ENCODE data around the gene CHD5. TPM values are rescaled to one million over a fixed set of nuclear protein-coding genes. Genes with fewer than 3 reads are reported as not detected.

Gene CHD5
- total RNA-seq, 1 donor from 2014 or later, result 0.16 TPM

DNA sequence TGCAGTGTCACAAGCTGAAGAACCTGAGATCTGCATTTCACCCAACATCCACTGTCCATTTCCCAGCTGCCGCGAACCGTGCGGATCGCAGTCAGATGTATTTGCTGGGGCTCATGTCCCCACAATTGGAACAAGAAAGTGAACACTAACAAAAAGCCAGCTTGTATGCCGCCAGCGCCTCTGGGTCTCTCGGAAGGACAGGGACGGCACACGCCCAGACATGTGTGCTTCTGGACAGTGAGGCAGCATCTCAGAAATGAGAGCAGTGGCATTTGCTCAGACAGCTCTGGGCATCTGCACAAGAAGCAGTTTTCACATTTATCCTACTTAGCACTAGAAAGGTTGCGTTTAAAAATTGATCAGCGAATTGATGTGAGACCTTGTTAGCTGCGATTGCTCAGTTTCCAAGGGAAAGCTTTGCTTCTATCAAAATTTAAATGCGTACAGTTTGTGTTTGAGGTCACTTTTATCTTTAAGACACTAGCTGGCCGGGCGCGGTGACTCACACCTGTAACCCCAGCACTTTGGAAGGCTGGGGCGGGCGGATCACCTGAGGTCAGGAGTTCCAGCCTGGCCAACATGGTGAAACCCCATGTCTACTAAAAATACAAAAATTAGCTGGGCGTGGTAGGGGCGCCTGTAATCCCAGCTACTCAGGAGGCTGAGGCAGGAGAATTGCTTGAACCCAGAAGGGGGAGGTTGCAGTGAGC is 105.8 kb downstream of the CHD5 start:
- Mint-ChIP-seq H3K27ac (ENCODE audit: unreplicated experiment) (no peak overlapping the region), H3K9me3 (no peaks in the 10 kb centered on the region), H3K36me3 (ENCODE audit: low read depth) (no peaks in the 10 kb centered on the region), H3K4me3 (no peak overlapping the region), H3K27me3 (ENCODE audit: low read depth) (no peaks in the 10 kb centered on the region), H3K4me1 (no peaks in the 10 kb centered on the region)
- TF ChIP-seq, protein P1, sequence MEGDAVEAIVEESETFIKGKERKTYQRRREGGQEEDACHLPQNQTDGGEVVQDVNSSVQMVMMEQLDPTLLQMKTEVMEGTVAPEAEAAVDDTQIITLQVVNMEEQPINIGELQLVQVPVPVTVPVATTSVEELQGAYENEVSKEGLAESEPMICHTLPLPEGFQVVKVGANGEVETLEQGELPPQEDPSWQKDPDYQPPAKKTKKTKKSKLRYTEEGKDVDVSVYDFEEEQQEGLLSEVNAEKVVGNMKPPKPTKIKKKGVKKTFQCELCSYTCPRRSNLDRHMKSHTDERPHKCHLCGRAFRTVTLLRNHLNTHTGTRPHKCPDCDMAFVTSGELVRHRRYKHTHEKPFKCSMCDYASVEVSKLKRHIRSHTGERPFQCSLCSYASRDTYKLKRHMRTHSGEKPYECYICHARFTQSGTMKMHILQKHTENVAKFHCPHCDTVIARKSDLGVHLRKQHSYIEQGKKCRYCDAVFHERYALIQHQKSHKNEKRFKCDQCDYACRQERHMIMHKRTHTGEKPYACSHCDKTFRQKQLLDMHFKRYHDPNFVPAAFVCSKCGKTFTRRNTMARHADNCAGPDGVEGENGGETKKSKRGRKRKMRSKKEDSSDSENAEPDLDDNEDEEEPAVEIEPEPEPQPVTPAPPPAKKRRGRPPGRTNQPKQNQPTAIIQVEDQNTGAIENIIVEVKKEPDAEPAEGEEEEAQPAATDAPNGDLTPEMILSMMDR (conservative IDR thresholded peaks at IDR 0.05), result no peak
- DNase-seq (ENCODE audit: low read depth, low spot score), result no peak

DNA sequence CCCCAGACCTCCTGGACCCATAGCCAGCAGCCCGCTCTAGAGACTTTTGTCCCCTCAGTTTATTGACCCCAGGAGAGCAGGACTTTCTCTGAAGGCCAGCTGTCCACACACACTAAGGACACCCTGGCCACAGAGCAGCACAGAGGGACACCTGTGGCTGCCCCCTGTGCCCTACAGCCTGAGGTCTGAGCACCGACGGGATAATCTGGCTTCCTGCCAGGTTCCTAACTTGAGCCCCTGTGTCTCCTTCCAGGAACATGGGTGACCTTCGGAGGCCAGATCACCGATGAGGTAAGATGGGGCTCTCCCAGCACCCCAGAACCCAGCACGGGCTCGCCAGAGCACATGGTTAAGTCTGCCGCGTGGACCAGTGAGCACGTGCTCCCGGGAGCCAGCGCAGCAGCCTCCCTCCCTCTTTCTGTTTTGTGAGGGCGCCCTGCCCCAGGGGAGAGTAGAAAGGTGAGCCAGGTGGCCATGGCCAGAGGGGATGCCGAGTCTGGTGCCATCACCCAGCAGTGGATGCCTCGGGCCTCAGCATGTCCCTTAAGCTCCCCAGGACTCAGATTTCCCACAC is 106.6 kb downstream of the CHD5 start:
- Mint-ChIP-seq H3K4me3 (no peak overlapping the region), H3K27me3 (ENCODE audit: low read depth) (no peaks in the 10 kb centered on the region), H3K36me3 (ENCODE audit: low read depth) (no peaks in the 10 kb centered on the region), H3K9me3 (no peaks in the 10 kb centered on the region), H3K27ac (ENCODE audit: unreplicated experiment) (no peak overlapping the region), H3K4me1 (no peaks in the 10 kb centered on the region)
- TF ChIP-seq, protein P1 (conservative IDR thresholded peaks at IDR 0.05), result no peak
- DNase-seq (ENCODE audit: low read depth, low spot score), result no peak

DNA sequence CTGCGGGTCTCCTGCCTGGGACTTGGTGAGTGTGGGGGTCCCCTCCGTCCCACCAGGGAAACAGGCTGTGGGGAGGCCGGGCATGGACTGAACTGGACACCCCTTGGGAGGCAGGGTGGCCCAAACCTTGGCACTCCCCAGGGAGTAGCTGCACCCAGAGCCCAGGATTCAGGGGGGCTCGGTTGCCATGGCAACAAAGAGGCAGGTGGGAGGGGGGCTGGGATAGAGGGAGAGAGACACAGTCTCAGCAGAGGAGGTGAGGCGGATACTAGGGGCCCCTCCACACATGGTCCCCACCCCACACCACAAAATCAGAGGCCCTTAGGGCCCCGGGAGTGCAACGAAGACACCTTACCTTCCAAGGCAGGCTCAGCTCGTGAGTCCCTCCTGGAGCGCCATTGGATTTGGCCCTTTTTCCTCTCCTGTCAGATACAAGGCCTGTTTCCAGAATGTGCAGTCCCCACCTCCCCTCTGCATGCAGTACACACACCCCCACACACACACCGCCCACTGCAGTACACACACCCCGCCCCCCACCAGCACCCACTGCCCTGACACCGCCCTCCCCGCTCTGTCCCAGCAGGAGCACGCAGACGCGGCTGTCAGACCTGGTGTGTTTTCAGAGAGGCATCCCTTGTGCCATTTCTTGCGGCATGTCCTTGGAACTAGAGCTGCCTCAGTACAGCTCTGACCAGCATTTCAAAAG is 107.2 kb downstream of the CHD5 start:
- Mint-ChIP-seq H3K27me3 (ENCODE audit: low read depth) (no peaks in the 10 kb centered on the region), H3K27ac (ENCODE audit: unreplicated experiment) (no peak overlapping the region), H3K9me3 (no peaks in the 10 kb centered on the region), H3K36me3 (ENCODE audit: low read depth) (no peaks in the 10 kb centered on the region), H3K4me3 (no peak overlapping the region), H3K4me1 (no peaks in the 10 kb centered on the region)
- TF ChIP-seq, protein P1 (conservative IDR thresholded peaks at IDR 0.05), result no peak
- no peak for DNase-seq (ENCODE audit: low read depth, low spot score)

DNA sequence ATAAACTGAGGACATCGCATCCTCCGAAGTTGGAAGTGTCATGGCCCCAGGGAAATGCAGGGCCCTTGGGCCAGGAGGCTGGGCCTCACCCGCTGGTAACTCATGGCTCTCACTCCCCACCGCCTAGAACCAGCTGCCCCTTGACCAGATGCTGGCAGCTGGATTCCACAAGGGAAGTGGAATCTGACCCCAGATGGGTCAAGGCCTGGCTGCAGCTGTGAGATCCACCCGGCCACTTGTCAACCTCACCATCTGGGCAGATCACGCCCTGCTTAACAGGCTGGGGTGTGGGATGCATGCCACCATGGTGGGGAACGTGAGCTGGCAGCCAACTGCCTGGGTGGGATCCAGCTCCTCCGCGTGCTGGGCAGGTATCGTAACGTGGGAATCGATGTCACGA is 108.9 kb downstream of the CHD5 start:
- Mint-ChIP-seq H3K4me1 (no peaks in the 10 kb centered on the region), H3K27ac (ENCODE audit: unreplicated experiment) (no peak overlapping the region), H3K9me3 (no peaks in the 10 kb centered on the region), H3K4me3 (no peak overlapping the region), H3K36me3 (ENCODE audit: low read depth) (no peaks in the 10 kb centered on the region), H3K27me3 (ENCODE audit: low read depth) (no peaks in the 10 kb centered on the region)
- TF ChIP-seq, protein P1 (conservative IDR thresholded peaks at IDR 0.05), result no peak
- DNase-seq (ENCODE audit: low read depth, low spot score), result no peak

DNA sequence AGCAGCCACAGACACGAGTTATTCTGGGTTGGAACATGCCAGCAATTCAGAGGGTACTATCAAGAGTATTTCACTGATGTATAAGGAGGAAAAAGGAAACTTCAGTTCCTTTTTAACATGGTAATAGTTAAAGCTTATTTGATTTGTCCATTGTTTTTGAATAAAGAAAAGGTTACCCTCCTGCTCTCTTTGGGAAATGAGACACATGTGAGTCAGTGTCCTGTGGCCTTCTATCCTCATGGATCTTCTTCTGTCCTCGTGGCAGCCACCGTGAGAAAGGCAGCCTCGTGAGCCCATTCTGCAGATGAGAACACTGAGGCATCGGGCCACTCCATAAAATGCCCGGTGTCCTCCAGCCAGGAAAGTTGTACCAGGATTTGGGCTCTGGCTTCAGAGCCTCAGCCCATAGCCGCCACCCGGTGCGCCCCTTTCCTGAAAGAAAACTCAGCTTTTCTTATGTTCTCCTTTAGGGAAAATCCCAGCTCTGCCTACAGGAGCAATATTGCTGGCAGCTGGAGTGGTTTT is 109.6 kb downstream of the CHD5 start:
- Mint-ChIP-seq H3K9me3 (no peaks in the 10 kb centered on the region), H3K27ac (ENCODE audit: unreplicated experiment) (no peak overlapping the region)

More for the DNA sequence above, 109.6 kb downstream of the CHD5 start:
- Mint-ChIP-seq H3K36me3 (ENCODE audit: low read depth) (no peaks in the 10 kb centered on the region), H3K4me1 (no peaks in the 10 kb centered on the region), H3K27me3 (ENCODE audit: low read depth) (no peaks in the 10 kb centered on the region), H3K4me3 (no peak overlapping the region)
- no peak for DNase-seq (ENCODE audit: low read depth, low spot score)
- TF ChIP-seq, protein P1 (conservative IDR thresholded peaks at IDR 0.05), result no peak
